Vein endothelial cell (primary cell): ENCODE results near the gene MUC4. TPM values are rescaled to one million over a fixed set of nuclear protein-coding genes. Genes with fewer than 3 reads are reported as not detected.

Experiments
- small RNA-seq: library from RNA; depleted of rRNA; stranded (forward); fragments of <200 nt; gene quantifications from one replicate; pipeline ENCODE3, GENCODE V24; 2012
- total RNA-seq: library from RNA; depleted of rRNA; stranded (reverse); fragments of >200 nt; gene quantifications from 2 replicates; pipeline ENCODE4 v1.2.3, GENCODE V29; 2012

MUC4 gene
- not detected in 2 replicates for total RNA-seq

GRCh38 chr3:195811756-195812155 lies at the start of gene MUC4:
MUC4 (minus strand) TSS chr3:195811929; CDS start chr3:195811817, 112 bp downstream.

GRCh38 chr3:195720831-195721506 lies 90.8 kb downstream of the MUC4 start, which contains the start of gene MUC20:
MUC20 (plus strand) TSS chr3:195720978; CDS start chr3:195721008, 30 bp downstream.

Small RNA genes within 50 kb of the gene (small RNA-seq; reads per million reads assigned to genes)
- gene MIR570: 0.16 reads per million

Other genes with a start within 250 kb of the MUC4 start
- gene APOD, start 228.0 kb downstream of the MUC4 start, total RNA-seq: 5.7 and 7.2 TPM in 2 replicates
- 0.38 and 2.0 TPM in 2 replicates for gene MUC20, start 91.0 kb downstream of the MUC4 start, total RNA-seq
- 18.0 and 24.5 TPM in 2 replicates for gene TNK2, start 96.6 kb upstream of the MUC4 start, total RNA-seq